Astrocyte (in vitro differentiated cells and primary cell): Measurements from ENCODE around the gene NKAIN4. TPM values are rescaled to one million over a fixed set of nuclear protein-coding genes. Genes with fewer than 3 reads are reported as not detected.

ENCODE experiments used
- DNase-seq: peaks from one replicate; pipeline ENCODE4 v3.0.0-alpha.2; 2010; ENCODE audit warnings: low read depth
- FAIRE-seq: peaks from 2 replicates; lab custom pipeline; 2011; peaks lifted over from hg19 to GRCh38; lab: Jason Lieb, UNC
- H2AFZ ChIP-seq: 2 replicates; pipeline ENCODE4 v1.6.0; 2012; ENCODE audit warnings: low read depth, low read length, inconsistent platforms
- H3K27ac ChIP-seq: 2 replicates; pipeline ENCODE4 v1.5.1; 2011; ENCODE audit warnings: low read depth, low read length, inconsistent platforms
- H3K27me3 ChIP-seq: 2 replicates; pipeline ENCODE4 v1.6.0; 2011; ENCODE audit warnings: low read length, inconsistent platforms; ENCODE audit not compliant: insufficient read depth
- H3K36me3 ChIP-seq: 2 replicates; pipeline ENCODE4 v1.5.1; 2011; ENCODE audit warnings: low read length, inconsistent platforms; ENCODE audit not compliant: insufficient read depth
- H3K4me1 ChIP-seq: 2 replicates; pipeline ENCODE4 v1.5.1; 2011; ENCODE audit warnings: low read length, inconsistent platforms; ENCODE audit not compliant: insufficient read depth
- H3K4me2 ChIP-seq: 2 replicates; pipeline ENCODE4 v1.6.0; 2012; ENCODE audit warnings: low read length, inconsistent platforms
- H3K4me3 ChIP-seq: 2 replicates; pipeline ENCODE4 v1.5.1; 2011; ENCODE audit warnings: low read depth, mild to moderate bottlenecking, low read length, inconsistent platforms; ENCODE audit not compliant: insufficient read depth
- H3K79me2 ChIP-seq: 2 replicates; pipeline ENCODE4 v1.6.0; 2012; ENCODE audit warnings: mild to moderate bottlenecking, low read length, inconsistent platforms; ENCODE audit not compliant: insufficient read depth
- H3K9ac ChIP-seq: 2 replicates; pipeline ENCODE4 v1.6.0; 2012; ENCODE audit warnings: mild to moderate bottlenecking, low read length, inconsistent platforms
- H3K9me3 ChIP-seq: 2 replicates; pipeline ENCODE4 v1.5.1; 2012; ENCODE audit warnings: low read depth, mild to moderate bottlenecking, low read length, inconsistent platforms; ENCODE audit not compliant: insufficient read depth
- H4K20me1 ChIP-seq: 2 replicates; pipeline ENCODE4 v1.6.0; 2012; ENCODE audit warnings: low read length, inconsistent platforms; ENCODE audit not compliant: insufficient read depth
- H3K27ac Mint-ChIP-seq: one replicate; pipeline ENCODE4 v1.8.0; 2021; ENCODE audit warnings: mild to moderate bottlenecking, mixed read lengths; ENCODE audit not compliant: unreplicated experiment
- H3K27me3 Mint-ChIP-seq: one replicate; pipeline ENCODE4 v1.8.0; 2021; ENCODE audit warnings: low read depth, mixed read lengths; ENCODE audit not compliant: unreplicated experiment
- H3K36me3 Mint-ChIP-seq: one replicate; pipeline ENCODE4 v1.8.0; 2021; ENCODE audit warnings: low read depth, mixed read lengths; ENCODE audit not compliant: unreplicated experiment
- H3K4me1 Mint-ChIP-seq: one replicate; pipeline ENCODE4 v1.8.0; 2021; ENCODE audit warnings: low read depth, mixed read lengths; ENCODE audit not compliant: unreplicated experiment
- H3K4me3 Mint-ChIP-seq: one replicate; pipeline ENCODE4 v1.8.0; 2021; ENCODE audit warnings: mild to moderate bottlenecking, moderate library complexity, mixed read lengths; ENCODE audit not compliant: unreplicated experiment
- H3K9me3 Mint-ChIP-seq: one replicate; pipeline ENCODE4 v1.8.0; 2021; ENCODE audit warnings: mild to moderate bottlenecking, mixed read lengths; ENCODE audit not compliant: unreplicated experiment
- CTCF ChIP-seq: IDR thresholded peaks from 2 replicates; pipeline ENCODE4 v1.5.1; 2011; ENCODE audit warnings: low read depth, mild to moderate bottlenecking, inconsistent platforms, low read length, moderate library complexity; ENCODE audit not compliant: insufficient read depth
- EZH2 ChIP-seq: IDR thresholded peaks from 2 replicates; pipeline ENCODE4 v1.6.1; 2012; ENCODE audit warnings: mild to moderate bottlenecking, low read length, inconsistent platforms; ENCODE audit not compliant: insufficient read depth
- total RNA-seq: library from RNA; stranded (reverse); gene quantifications from 2 replicates; pipeline ENCODE4 v1.2.1, GENCODE V29; 2021

NKAIN4 gene
- total RNA-seq, 1 donor from 2014 or later: 162 TPM

- Mint-ChIP-seq H3K9me3 (no peaks in the 10 kb centered on the region), H3K36me3 (peaks cover 2% of the 10 kb centered on the region), H3K4me1 (peaks cover 5% of the 10 kb centered on the region), H3K27ac (peak overlapping the region; percentile 34), H3K4me3 (no peak overlapping the region), H3K27me3 (peaks cover 2% of the 10 kb centered on the region)
- Histone ChIP-seq H4K20me1 (peaks cover 41% of the 10 kb centered on the region), H2AFZ (no peak overlapping the region), H3K4me3 (no peak overlapping the region), H3K9me3 (no peaks in the 10 kb centered on the region), H3K27me3 (peaks cover 17% of the 10 kb centered on the region), H3K36me3 (no peaks in the 10 kb centered on the region), H3K4me1 (no peaks in the 10 kb centered on the region), H3K9ac (no peak overlapping the region), H3K27ac (no peak overlapping the region), H3K4me2 (no peak overlapping the region), H3K79me2 (no peaks in the 10 kb centered on the region)
- no peak for DNase-seq
- no peak for TF ChIP-seq EZH2
- TF ChIP-seq CTCF: no peak
- no peak for FAIRE-seq
Observed at GRCh38 chr20:63293456-63293855, 39.2 kb upstream of the NKAIN4 start.

- no peaks in the 10 kb centered on the region for H3K27me3 Mint-ChIP-seq
- H3K79me2 ChIP-seq: no peaks in the 10 kb centered on the region
- no peaks in the 10 kb centered on the region for H3K9me3 Mint-ChIP-seq
- no peaks in the 10 kb centered on the region for H3K4me1 ChIP-seq
- H2AFZ ChIP-seq: no peak within 1 kb of the TSS
- DNase-seq: no peak
- no peak within 1 kb of the TSS for H3K27ac ChIP-seq
- TF ChIP-seq CTCF (no peak), EZH2 (no peak)
- FAIRE-seq: no peak
- H3K9me3 ChIP-seq: no peaks in the 10 kb centered on the region
- no peak within 1 kb of the TSS for H3K4me3 ChIP-seq
- no peak within 1 kb of the TSS for H3K4me2 ChIP-seq
- H3K27me3 ChIP-seq: peaks cover 16% of the 10 kb centered on the region
- peaks cover 46% of the 10 kb centered on the region for H4K20me1 ChIP-seq
- H3K36me3 Mint-ChIP-seq: no peaks in the 10 kb centered on the region
- no peak within 1 kb of the TSS for H3K4me3 Mint-ChIP-seq
- peak within 1 kb of the TSS; percentile 34 for H3K27ac Mint-ChIP-seq
- peaks cover 2% of the 10 kb centered on the region for H3K36me3 ChIP-seq
- H3K9ac ChIP-seq: no peak within 1 kb of the TSS
- peaks cover 5% of the 10 kb centered on the region for H3K4me1 Mint-ChIP-seq
Observed at GRCh38 chr20:63292904-63293303, 38.6 kb upstream of the NKAIN4 start, which contains the start of gene COL20A1. COL20A1 (plus strand) TSS chr20:63293186; CDS start chr20:63295108, 1,922 bp downstream.

GRCh38 chr20:63292292-63292701 is 38.0 kb upstream of the NKAIN4 start:
- Histone ChIP-seq H3K9ac (no peak overlapping the region), H3K79me2 (no peaks in the 10 kb centered on the region), H3K27me3 (peaks cover 16% of the 10 kb centered on the region), H3K4me2 (no peak overlapping the region), H4K20me1 (peaks cover 52% of the 10 kb centered on the region), H3K36me3 (peaks cover 2% of the 10 kb centered on the region), H3K4me1 (no peaks in the 10 kb centered on the region), H3K27ac (no peak overlapping the region), H3K9me3 (no peaks in the 10 kb centered on the region), H2AFZ (no peak overlapping the region), H3K4me3 (no peak overlapping the region)
- Mint-ChIP-seq H3K27me3 (no peaks in the 10 kb centered on the region), H3K9me3 (no peaks in the 10 kb centered on the region), H3K4me3 (no peak overlapping the region), H3K4me1 (peaks cover 5% of the 10 kb centered on the region), H3K36me3 (no peaks in the 10 kb centered on the region), H3K27ac (peak overlapping the region; percentile 34)
- no peak for DNase-seq
- no peak for FAIRE-seq
- TF ChIP-seq EZH2 (no peak), CTCF (no peak)
